Gastrocnemius medialis (tissue), 4 donors: ENCODE measurements around the gene PEAK1.

Experiments
- CTCF ChIP-seq, 5 experiments: fragments of 450-650 bp in 3 of 5; fragments of 200-600 bp in 2 of 5; sonication (generic) in 2 of 5; IDR thresholded peaks in 4 of 5; conservative IDR thresholded peaks in 1 of 5; 1 replicate in 4 of 5; 2 replicates in 1 of 5; pipeline ENCODE4 v1.5.1; 2016 to 2019; ENCODE audit warnings: antibody characterized with exemption in 5 of 5, mild to moderate bottlenecking in 3 of 5, moderate library complexity in 3 of 5
- POLR2A ChIP-seq, 2 donors: fragments of 450-650 bp; IDR thresholded peaks; one replicate each; pipeline ENCODE4 v1.6.1; 2017; ENCODE audit warnings: antibody characterized with exemption in 2 of 2, mild to moderate bottlenecking in 2 of 2, moderate library complexity in 2 of 2

- TF ChIP-seq CTCF (IDR thresholded peaks at IDR 0.05 in 4 of 5, conservative IDR thresholded peaks at IDR 0.05 in 1 of 5) = no peak
- no peak for TF ChIP-seq POLR2A (IDR thresholded peaks at IDR 0.05)
Measured at GRCh38 chr15:77243135-77243534, 176.8 kb downstream of the PEAK1 start.
